Gastroesophageal sphincter (tissue), 3 donors: ENCODE results near the gene RECQL.

Source experiments
- CTCF ChIP-seq, 4 experiments: fragments of 200-600 bp in 2 of 4; fragments of 450-650 bp in 2 of 4; sonication (generic) in 1 of 4; IDR thresholded peaks; one replicate each; pipeline ENCODE4 v1.5.1; 2017 to 2019; ENCODE audit warnings: antibody characterized with exemption in 4 of 4, mild to moderate bottlenecking in 2 of 4, moderate library complexity in 2 of 4
- POLR2AphosphoS5 ChIP-seq: sonication (generic); formaldehyde crosslinking; IDR thresholded peaks from one replicate; pipeline ENCODE4 v1.6.1; 2017; ENCODE audit warnings: antibody characterized with exemption

GRCh38 chr12:21451529-21451928 lies 49.9 kb downstream of the RECQL start:
- TF ChIP-seq POLR2AphosphoS5 (no peak), CTCF (IDR thresholded peaks at IDR 0.05) (no peak)
